Bladder microvascular endothelial cell (primary cell): ENCODE results near the gene ZNF543. TPM values are rescaled to one million over a fixed set of nuclear protein-coding genes. Genes with fewer than 3 reads are reported as not detected.

ENCODE experiments used
- total RNA-seq: library from RNA; depleted of rRNA; stranded (reverse); fragments of >200 nt; gene quantifications from 2 replicates; pipeline ENCODE4 v1.2.3, GENCODE V29; 2014

Gene ZNF543
- 7.6 and 11.2 TPM in 2 replicates for total RNA-seq

DNA sequence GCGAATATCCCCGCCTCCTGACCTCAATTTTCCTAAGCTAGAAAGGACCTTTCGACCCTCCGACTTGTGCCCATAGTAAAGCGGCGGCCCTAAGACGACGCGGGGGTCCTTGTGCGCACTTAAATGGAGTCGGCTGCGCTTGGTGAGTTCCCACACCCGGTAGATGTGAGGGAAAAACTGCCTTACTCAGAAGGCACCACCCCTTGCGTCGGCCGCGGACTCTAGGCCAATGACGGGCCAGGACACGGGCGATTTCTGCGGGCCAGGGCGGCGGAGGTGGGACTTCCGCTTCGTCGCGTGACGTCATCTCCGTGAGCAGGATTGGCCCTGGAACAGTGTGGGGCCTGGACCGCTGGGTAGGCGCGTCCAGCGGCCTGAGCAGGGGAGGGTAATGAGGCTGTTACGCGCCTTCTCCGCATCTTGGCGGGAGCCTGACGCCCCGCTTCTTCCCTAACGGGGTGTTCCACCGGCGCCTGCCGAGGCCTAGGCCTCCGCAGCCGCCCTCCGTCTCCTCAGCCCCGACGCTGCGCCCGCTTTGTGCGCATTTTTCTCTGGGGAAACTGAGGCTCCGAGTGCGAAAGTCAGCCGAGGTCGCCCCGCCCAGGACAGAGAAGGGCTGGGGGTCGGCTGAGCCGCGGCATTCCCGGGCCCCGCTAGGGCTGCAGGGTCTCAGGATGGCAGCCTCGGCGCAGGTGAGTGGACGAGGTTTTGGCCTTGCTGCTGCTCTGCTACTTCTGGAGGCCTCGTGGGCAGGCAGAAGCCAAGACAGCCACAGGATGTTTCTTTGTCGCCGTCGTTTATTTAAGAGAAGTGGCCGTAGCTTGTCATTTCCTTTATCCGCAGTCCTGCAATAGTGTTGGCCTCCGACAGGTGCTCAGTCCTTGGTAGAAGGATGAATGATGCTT lies at the start of gene ZNF543:
TSS of gene ZNF543 (plus strand) at position 293 of the 905 bp plus-strand sequence. CDS start at position 675, 382 bp downstream.

DNA sequence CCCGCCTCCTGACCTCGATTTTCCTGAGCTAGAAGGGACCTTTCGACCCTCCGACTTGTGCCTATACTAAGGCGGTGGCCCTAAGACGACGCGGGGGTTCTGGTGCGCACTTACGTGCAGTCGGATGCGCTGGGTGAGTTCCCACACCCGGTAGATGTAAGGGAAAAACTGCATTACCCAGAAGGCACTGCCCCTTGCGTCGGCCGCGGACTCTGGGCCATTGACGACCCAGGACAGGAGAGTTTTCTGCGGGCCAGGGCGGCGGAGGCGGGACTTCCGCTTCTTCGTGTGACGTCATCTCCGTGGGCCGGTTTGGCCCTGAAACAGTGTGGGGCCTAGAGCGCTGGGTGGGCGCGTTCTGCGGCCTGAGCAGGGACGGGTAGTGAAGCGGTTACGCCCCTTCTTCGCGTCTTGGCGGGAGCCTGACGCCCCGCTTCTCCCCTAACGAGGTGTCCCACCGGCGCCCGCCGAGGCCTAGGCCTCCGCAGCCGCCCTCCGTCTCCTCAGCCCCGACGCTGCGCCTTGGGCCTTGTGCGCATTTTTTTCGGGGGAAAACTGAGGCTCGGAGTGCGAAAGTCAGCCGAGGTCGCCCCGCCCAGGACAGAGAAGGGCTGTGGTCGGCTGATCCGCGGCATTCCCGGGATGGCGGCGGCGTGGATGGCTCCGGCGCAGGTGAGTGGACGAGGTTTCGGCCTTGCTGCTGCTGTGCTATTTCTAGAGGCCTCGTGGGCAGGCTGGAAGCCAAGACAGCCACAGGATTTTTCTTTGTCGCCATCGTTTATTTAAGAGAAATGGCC lies 39.9 kb upstream of the ZNF543 start, which contains the start of gene ZNF460:
TSS of gene ZNF460 (plus strand) at position 321 of the 797 bp plus-strand sequence. CDS start at position 643, 322 bp downstream.

GRCh38 chr19:57350877-57351805 lies 30.9 kb downstream of the ZNF543 start, which contains the start of gene ZNF304:
TSS of gene ZNF304 (plus strand) at chr19:57351271. CDS start at chr19:57351665, 394 bp downstream.

DNA sequence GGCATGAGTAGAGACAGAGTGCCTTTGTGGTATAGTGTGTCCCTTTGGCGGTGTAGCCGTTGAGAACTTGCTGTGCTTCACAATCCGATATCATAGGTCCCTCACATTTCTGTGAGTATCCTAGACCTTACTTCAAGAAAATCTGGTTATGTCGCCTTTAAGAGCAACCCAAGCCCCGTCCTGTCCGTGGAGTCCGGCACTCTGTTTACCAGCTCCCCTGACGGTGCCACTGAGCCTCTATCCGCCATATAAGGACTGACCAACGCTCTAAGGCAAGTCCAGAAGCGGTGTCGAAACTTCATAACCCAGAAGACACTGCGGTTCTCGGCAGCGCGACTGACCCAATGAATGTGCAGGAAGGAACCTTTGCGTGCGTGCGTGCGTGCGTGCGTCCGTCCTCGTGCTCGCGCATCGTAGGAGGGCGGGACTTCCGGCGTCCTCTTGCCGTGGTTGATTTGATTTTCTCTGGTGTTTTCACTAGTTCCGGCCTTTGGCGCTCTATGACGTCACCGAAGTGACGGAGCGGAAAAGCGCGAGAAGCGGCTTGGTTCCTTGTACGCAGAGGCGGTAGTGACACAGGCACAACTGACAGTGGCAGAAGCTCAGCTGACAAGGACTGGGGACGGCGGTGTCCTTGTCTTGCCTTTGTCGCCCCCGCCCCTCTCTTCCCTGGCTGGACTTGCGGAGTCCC lies 42.9 kb downstream of the ZNF543 start, which contains the start of the genes TRAPPC2B and ZNF547:
TSS of gene TRAPPC2B (plus strand) at position 555 of the 691 bp plus-strand sequence. CDS start 1,283 bp downstream, outside the sequence.
TSS of gene ZNF547 (plus strand) at position 555 of the 691 bp plus-strand sequence. CDS start 5,005 bp downstream, outside the sequence.

Other genes starting within 250 kb of the ZNF543 start
- not detected in 2 replicates for gene USP29, start 200.5 kb upstream of the ZNF543 start, total RNA-seq
- not detected in 2 replicates for gene ZIM3, start 175.3 kb upstream of the ZNF543 start, total RNA-seq
- gene DUXA, start 153.0 kb upstream of the ZNF543 start, total RNA-seq, result not detected in 2 replicates
- gene ZNF264, start 129.0 kb upstream of the ZNF543 start, total RNA-seq, result 13.6 and 46.5 TPM in 2 replicates
- 0.19 and 0.65 TPM in 2 replicates for gene AURKC, start 89.4 kb upstream of the ZNF543 start, total RNA-seq
- gene ZNF805, start 79.8 kb upstream of the ZNF543 start, total RNA-seq, result 16.4 and 31.0 TPM in 2 replicates
- gene ZNF460, start 40.0 kb upstream of the ZNF543 start, total RNA-seq, result 30.4 and 106 TPM in 2 replicates
- 6.0 and 9.4 TPM in 2 replicates for gene ZNF304, start 30.8 kb downstream of the ZNF543 start, total RNA-seq
- gene TRAPPC2B, start 43.1 kb downstream of the ZNF543 start, total RNA-seq, result 6.0 and 6.3 TPM in 2 replicates
- 2.4 and 4.3 TPM in 2 replicates for gene ZNF547, start 43.1 kb downstream of the ZNF543 start, total RNA-seq
- 10.2 and 16.0 TPM in 2 replicates for gene ZNF548, start 69.4 kb downstream of the ZNF543 start, total RNA-seq
- 6.3 and 13.4 TPM in 2 replicates for gene ZNF17, start 90.7 kb downstream of the ZNF543 start, total RNA-seq
- 8.7 and 15.6 TPM in 2 replicates for gene ZNF749, start 114.9 kb downstream of the ZNF543 start, total RNA-seq
- 0.16 and 0.57 TPM in 2 replicates for gene VN1R1, start 136.7 kb downstream of the ZNF543 start, total RNA-seq
- 13.0 and 17.8 TPM in 2 replicates for gene ZNF772, start 157.1 kb downstream of the ZNF543 start, total RNA-seq
- gene ZNF419, start 167.3 kb downstream of the ZNF543 start, total RNA-seq, result 8.3 and 13.8 TPM in 2 replicates
- gene ZNF773, start 179.5 kb downstream of the ZNF543 start, total RNA-seq, result 5.5 and 11.0 TPM in 2 replicates
- 2.6 and 5.5 TPM in 2 replicates for gene ZNF549, start 206.9 kb downstream of the ZNF543 start, total RNA-seq
- gene ZNF550, start 239.4 kb downstream of the ZNF543 start, total RNA-seq, result 3.7 and 10.3 TPM in 2 replicates